Measurements from ENCODE around the gene EMB.

GRCh38 chr5:50406877-50407276 lies 34.2 kb downstream of the EMB start:
- TF ChIP-seq ATF2 (CRISPR knock-in tag; IDR thresholded peaks at IDR 0.05; ENCODE audit: borderline replicate concordance, low read depth) (no peak), CTCF (IDR thresholded peaks at IDR 0.05) (no peak), NFYB (CRISPR knock-in tag; conservative IDR thresholded peaks at IDR 0.05; ENCODE audit: low read depth) (no peak), ZNF317 (CRISPR knock-in tag; IDR thresholded peaks at IDR 0.05; ENCODE audit: borderline replicate concordance, low read depth) (no peak), CREM (CRISPR knock-in tag; IDR thresholded peaks at IDR 0.05) (no peak), PREB (CRISPR knock-in tag; IDR thresholded peaks at IDR 0.05; ENCODE audit: borderline replicate concordance) (no peak), HMGXB4 (CRISPR knock-in tag; IDR thresholded peaks at IDR 0.05) (no peak), ZMAT4 (CRISPR knock-in tag; IDR thresholded peaks at IDR 0.05) (no peak)

Data from WTC11 (cell line).